ENCODE results near the gene GNG10. TPM values are rescaled to one million over a fixed set of nuclear protein-coding genes. Genes with fewer than 3 reads are reported as not detected.
A peak's percentile ranks its signal among the peaks of the same experiment; 100 is the strongest.

Gene GNG10
- polyA plus RNA-seq, 1 experiment = 48.4 TPM

DNA sequence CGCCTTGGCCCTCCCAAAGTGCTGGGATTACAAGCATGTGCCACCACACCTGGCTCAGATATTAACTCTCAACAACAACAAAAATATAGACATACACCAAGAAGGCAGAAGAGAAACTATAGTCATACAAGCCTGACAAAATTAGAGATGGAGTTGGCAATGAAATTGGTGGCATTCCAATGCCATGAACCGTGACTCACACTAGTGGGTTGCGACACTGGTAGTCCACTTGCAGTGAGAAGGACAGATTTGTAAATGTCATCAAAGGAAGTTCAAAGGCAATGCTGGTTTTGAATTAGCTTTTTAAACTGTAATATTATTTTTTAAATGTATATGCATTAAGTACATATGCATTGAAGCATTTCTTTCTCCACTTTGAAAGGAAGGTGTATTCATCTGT lies 38.8 kb upstream of the GNG10 start:
- no peak for TF ChIP-seq CTCF (IDR thresholded peaks at IDR 0.05; ENCODE audit: insufficient read depth, low read depth, low read length)
- POLR2A ChIA-PET = no interaction called here
- CTCF ChIA-PET = interaction anchor here (1.9 kb wide), 1 partner anchor 24 kb away, joined by 18 read pairs; the partner anchor contains the start of gene PTGR1

DNA sequence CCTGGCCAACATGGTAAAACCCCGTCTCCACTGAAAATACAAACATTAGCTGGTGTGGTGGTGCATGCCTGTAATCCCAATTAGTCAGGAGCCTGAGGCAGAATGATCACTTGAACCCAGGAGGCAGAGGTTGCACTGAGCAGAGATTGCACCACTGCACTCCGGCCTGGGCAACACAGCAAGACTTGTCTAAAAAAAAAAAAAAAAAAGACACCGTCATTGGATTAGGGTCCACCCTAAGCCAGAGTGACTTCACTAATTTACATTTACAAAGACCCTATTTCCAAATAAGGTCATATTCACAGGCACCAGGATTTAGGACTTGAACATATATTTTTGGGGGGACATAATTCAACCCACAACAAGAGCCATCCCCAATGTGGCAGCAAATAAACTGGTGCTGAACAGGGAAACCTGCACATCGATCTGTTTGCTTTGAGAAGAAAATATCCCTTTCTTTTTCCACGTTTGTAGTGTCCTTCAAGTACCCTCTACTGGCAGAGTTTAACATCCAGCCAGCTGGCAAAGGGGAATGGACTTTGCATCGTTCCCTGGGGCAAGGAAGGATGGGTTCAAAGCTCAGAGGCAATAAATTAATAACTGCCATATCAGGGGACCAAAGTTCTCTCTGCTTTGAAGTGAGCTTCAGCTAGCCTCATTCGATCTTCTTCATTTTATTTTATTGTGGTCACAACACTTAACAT lies 34.0 kb upstream of the GNG10 start:
- Histone ChIP-seq H3K4me3 (ENCODE audit: low read depth, low read length) (no peak overlapping the region), H3K27me3 (ENCODE audit: control insufficient read depth, insufficient read depth, low read length) (no peaks in the 10 kb centered on the region), H3K36me3 (ENCODE audit: control insufficient read depth, insufficient read depth, low read length) (no peaks in the 10 kb centered on the region)
- no peak for DNase-seq (ENCODE audit: low read depth)
- POLR2A ChIA-PET = no interaction called here
- CTCF ChIA-PET = no interaction called here
- no peak for TF ChIP-seq CTCF (IDR thresholded peaks at IDR 0.05; ENCODE audit: insufficient read depth, low read depth, low read length)

More for the DNA sequence above, 38.8 kb upstream of the GNG10 start:
- Histone ChIP-seq H3K4me3 (ENCODE audit: low read depth, low read length) (no peak overlapping the region), H3K27me3 (ENCODE audit: control insufficient read depth, insufficient read depth, low read length) (no peaks in the 10 kb centered on the region), H3K36me3 (ENCODE audit: control insufficient read depth, insufficient read depth, low read length) (no peaks in the 10 kb centered on the region)
- peak; percentile 50 for DNase-seq (ENCODE audit: low read depth)

- Histone ChIP-seq H3K27me3 (ENCODE audit: control insufficient read depth, insufficient read depth, low read length) (no peaks in the 10 kb centered on the region), H3K4me3 (ENCODE audit: low read depth, low read length) (no peak overlapping the region), H3K36me3 (ENCODE audit: control insufficient read depth, insufficient read depth, low read length) (no peaks in the 10 kb centered on the region)
- TF ChIP-seq CTCF (IDR thresholded peaks at IDR 0.05; ENCODE audit: insufficient read depth, low read depth, low read length) = no peak
- DNase-seq (ENCODE audit: low read depth) = no peak
- CTCF ChIA-PET = no interaction called here
- POLR2A ChIA-PET = no interaction called here
Observed at GRCh38 chr9:111628411-111628810, 33.0 kb upstream of the GNG10 start.

GRCh38 chr9:111630182-111630963 lies 31.0 kb upstream of the GNG10 start:
- H3K27me3 ChIP-seq (ENCODE audit: control insufficient read depth, insufficient read depth, low read length) = no peaks in the 10 kb centered on the region
- TF ChIP-seq CTCF (IDR thresholded peaks at IDR 0.05; ENCODE audit: insufficient read depth, low read depth, low read length) = no peak
- no peak for DNase-seq (ENCODE audit: low read depth)
- H3K4me3 ChIP-seq (ENCODE audit: low read depth, low read length) = peak overlapping the region; percentile 86
- ChIA-PET CTCF (interaction anchor here (1.0 to 2.7 kb wide), 3 partner anchors 9 to 32 kb away, joined by 3 to 6 read pairs (median 3); no protein-coding TSS in a partner anchor), POLR2A (no interaction called here)
- no peaks in the 10 kb centered on the region for H3K36me3 ChIP-seq (ENCODE audit: control insufficient read depth, insufficient read depth, low read length)

GRCh38 chr9:111630964-111631213 lies 30.5 kb upstream of the GNG10 start:
- H3K27me3 ChIP-seq (ENCODE audit: control insufficient read depth, insufficient read depth, low read length) = no peaks in the 10 kb centered on the region
- H3K36me3 ChIP-seq (ENCODE audit: control insufficient read depth, insufficient read depth, low read length) = no peaks in the 10 kb centered on the region
- TF ChIP-seq CTCF (IDR thresholded peaks at IDR 0.05; ENCODE audit: insufficient read depth, low read depth, low read length) = no peak
- POLR2A ChIA-PET = no interaction called here
- DNase-seq (ENCODE audit: low read depth) = no peak
- CTCF ChIA-PET = interaction anchor here (1.0 to 2.7 kb wide), 2 partner anchors 10 to 33 kb away, joined by 3 to 6 read pairs; no protein-coding TSS in a partner anchor
- peak overlapping the region; percentile 86 for H3K4me3 ChIP-seq (ENCODE audit: low read depth, low read length)

Data from BJ (cell line).